Stimulated activated CD4-positive, alpha-beta T cell treated with anti-CD3 and anti-CD28 coated beads, Interleukin-12 subunit alpha, Interleukin-12 subunit beta, amount 100 ng/mL, for 24 hours (primary cell): Measurements from ENCODE around the gene COL4A1.

Source experiments
- DNase-seq, 2 experiments: peaks; one replicate each; pipeline ENCODE4 v3.0.0-alpha.2; 2020; ENCODE audit warnings: low read depth in 2 of 2

COL4A1 gene

GRCh38 chr13:110134801-110135200, 172.2 kb downstream of the COL4A1 start:
- DNase-seq, result no peak

- DNase-seq, result no peak
Observed at GRCh38 chr13:110133425-110134235, 173.3 kb downstream of the COL4A1 start.

DNA sequence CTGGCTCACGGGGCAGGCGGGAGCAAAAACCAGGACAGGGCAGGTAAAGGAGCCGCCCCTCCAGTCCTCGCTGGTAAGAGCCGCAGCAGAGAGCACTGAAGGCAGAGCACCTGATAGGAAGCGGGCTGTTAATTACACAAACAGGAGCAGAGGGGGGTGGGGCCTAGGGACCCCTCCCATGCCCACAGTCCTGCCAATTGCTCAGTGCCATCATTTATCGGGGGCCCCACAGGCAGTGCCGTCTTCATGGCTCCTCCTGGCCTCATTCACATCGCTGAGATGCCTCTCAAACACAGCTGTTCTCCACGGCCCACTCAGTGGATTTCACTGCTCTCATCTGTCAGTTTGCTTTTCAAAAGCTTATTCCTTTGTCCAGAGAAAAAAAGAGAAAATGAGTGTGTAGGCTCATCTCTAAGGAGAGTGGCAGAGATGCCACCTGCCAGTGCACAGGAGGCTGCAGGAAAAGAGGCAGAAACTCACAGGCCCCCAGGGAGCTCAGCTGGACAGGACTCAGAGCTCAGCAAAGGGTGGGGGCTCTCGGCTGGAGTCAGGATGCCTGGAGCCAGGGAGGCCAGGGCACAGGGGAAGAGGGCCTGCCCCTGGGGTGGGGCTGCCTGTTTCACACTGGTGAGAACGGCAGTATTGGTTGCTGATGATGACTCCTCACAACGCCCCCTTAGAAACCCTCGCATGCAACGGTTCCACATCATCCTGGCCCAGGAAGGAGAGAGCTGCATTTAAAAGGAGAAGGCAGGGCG, 174.6 kb downstream of the COL4A1 start:
- DNase-seq, result no peak

DNA sequence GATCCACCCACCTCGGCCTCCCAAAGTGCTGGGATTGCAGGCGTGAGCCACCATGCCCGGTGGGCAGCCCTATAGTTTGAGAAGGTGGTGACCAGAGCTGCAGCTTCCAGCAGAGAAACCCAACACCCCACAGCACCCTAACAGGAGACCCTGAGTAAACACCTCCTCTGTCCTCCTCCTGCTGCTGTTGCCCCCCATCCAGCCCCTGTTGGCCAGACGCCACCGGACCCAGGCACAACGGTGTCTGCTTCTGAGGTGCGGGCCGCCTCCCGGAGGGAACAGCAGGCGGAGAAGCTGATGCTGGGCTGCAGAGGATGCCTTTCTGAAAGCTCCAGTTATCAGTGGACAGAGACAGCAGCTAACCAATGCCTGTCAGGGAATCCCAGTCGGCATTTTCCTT, 175.5 kb downstream of the COL4A1 start:
- no peak for DNase-seq

GRCh38 chr13:110130431-110130830, 176.5 kb downstream of the COL4A1 start:
- DNase-seq, result no peak

DNA sequence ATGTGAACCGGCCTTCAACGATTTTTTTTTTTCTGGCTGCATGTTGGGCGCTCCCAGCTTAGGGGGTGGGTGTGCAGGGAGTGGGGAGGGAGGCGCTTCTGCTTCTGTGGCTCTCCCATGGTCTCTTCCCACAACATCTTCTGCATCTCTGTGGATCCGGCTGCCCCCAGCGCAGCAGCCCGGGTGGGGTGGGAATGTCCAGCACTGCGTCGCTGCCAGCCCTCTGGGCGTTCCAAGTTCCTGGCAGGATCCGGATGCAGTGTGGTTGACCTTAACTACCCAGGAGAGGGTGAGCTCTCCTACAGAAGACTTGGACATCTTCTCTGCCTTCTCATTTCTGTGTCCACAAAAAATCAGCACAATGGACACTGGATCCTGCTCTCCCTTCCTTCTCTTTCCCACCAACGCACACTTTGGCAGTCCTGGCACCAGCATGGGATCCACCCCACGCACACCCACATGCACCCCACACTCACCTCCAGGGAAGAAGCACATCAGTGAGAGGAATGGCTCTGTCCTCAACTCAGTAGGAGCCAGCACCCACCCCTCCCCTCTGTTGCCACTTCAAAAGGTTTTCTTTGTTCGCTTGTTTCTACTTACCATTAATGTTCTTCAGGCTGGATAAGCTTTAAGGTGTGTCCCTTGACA, 177.3 kb downstream of the COL4A1 start:
- DNase-seq, result no peak

DNA sequence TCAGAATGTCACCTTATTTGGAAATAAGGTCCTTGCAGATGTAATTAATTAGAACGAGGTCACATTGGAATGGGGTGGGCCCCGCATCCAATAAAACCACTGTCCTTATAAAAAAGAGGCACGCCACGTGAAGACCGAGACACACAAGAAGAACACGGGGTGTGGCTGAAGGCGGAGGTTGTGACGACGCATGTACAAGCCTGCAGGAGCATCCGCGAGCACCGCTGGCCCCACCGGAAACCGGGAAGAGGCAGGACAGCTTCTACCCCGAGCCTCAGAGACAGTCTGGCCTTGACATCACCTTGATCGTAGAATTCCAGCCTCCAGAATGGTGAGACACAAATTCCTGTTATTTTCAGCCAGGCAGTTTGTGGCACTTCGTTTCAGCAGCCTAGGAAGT, 177.9 kb downstream of the COL4A1 start:
- DNase-seq, result no peak

DNA sequence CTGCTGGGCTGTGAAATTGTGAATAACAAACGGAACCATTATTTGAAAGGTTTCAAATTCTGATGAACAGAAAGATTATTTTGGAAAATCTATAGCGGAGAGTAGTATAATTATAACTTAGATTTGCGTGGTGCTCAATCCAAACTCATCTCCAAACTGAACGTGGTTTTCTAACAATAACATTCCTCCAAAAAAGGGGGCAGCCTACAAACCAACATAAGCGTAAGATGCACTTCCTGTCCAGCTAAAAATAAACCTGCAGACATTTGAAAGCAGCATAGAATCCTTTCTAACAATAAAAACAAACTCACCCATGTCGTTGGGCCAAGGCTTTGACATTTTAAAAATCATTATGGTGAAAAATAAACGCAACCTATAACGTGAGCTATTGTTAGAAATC, 178.4 kb downstream of the COL4A1 start:
- DNase-seq, result no peak

GRCh38 chr13:110127986-110128511, 178.9 kb downstream of the COL4A1 start:
- no peak for DNase-seq

DNA sequence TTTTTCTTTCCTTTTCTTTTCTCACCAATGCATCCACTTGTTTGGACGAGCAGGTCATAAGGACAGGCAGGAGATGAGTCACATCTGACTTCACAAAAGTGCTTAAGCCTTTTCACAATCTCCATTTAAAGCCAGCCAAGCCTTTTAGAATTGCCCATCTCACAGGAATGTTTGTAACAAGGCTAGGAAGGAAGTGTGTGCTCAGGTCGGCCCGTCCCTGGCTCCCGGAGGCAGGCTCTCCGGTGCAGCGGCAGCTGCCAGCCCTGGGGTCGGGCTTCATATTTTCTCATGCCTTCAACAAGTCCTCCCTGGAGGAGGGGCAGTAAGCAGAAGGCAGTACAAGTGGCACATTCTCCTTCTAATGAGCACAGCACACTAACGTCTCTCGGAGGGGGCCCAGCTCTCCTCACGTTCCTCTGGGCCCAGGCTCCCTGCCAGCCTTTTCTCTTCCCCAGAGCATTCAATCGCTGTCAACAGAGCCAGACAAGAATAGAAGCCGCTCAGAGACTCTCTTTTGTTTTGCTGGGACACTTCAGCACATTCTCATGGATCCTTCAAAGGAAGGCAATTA, 180.5 kb downstream of the COL4A1 start:
- no peak for DNase-seq

GRCh38 chr13:110125613-110126272, 181.2 kb downstream of the COL4A1 start:
- no peak for DNase-seq

DNA sequence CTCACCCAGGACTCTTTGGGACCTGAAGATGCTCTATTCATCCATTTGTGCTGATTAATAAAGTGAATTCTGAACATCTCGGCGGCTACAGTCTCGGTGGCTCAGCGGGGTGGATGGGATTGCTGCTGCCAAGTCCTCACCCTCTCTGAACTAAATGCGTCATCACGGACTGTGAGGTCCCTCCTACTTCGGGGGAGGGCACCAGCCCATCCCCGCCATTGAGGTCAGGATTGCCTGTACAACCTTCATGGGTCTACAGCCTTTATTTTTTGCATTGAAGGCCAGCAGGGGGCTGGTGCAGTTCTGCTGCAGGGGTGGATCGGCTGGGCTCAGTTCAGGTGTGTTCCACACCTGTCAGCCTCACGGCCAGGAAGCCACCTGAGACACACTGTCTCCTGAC, 181.8 kb downstream of the COL4A1 start:
- DNase-seq, result no peak

DNA sequence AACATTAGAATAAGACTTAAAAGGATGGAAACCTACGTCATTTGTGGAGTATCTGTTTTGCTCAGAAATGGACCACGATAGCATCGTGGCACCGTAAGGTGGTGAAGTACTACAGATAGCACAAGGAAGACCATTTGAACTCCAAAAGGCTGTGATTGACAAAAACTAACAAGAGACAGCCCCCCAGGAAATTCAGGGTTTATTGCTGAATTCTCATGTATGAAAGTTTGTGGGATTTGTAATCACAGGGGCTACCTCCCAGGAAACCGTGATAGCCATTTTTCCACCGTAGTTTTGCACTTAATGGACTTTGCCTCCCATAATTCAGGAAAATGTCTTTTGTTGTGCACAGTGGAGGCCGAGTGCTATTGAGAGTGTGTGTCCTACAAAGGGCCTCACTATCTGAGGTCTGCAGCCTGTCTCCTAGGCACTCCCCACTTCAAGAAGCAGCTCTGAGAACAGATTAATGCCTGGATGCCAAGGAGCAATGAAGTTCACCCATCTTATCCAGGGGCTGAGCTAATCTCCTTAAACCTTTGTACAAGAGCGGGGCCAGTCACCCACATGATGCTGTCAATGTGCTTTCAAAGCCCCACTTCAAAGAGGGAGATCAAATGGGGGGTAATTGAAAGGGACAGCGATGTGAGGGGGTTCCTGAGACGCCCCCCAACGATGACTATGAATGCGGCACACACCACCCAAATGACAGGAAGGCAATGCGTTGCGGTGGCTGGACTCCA, 182.6 kb downstream of the COL4A1 start:
- no peak for DNase-seq

GRCh38 chr13:110123041-110123809, 183.7 kb downstream of the COL4A1 start:
- DNase-seq, result no peak

GRCh38 chr13:110121422-110122083, 185.4 kb downstream of the COL4A1 start:
- DNase-seq, result no peak

DNA sequence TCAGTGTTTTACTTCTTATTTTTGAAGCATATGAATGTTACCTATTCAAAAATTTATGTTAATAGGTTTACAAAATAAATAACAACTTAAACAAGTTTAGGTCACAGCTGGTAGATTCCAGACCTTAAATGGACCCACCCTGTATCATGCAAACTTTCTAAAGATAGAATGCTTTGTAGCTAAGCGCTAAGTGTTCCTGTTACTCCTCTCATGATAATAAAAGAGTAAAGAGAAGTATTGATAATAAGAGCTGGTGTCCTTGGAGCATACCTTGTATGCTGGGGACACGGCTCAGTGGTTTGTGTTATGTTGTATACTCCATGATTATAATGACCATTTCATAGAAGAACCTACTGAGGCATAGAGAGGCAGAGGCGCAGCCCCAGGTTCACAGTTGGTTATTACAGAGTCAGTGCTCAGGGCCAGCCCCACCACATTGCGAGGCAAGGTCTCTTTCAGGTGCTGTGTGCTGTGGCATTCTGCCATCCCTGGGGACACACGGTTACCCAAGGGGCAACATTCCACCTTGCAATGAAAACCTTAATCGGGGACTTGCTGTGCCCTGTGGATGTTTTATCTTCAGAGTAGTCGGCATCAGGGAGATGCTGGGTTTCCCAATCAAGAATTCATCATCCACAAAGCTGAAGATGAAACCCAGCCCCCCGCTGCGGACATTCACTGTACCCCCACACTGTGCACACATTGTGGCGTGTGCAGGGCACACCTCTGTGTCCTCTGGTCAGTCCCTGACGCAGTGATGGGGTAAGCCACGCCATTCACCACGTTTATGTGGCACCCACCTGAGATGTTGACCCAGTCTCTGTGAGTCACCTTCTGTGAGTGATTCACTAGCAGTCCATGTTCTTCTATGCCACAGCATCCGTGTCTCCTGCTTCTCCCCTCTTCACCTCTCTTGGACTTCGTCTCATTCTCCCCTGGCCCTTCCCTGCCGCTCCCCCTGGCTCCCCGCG, 186.7 kb downstream of the COL4A1 start:
- no peak for DNase-seq

- DNase-seq, result no peak
Observed at GRCh38 chr13:110118106-110118505, 188.9 kb downstream of the COL4A1 start.

DNA sequence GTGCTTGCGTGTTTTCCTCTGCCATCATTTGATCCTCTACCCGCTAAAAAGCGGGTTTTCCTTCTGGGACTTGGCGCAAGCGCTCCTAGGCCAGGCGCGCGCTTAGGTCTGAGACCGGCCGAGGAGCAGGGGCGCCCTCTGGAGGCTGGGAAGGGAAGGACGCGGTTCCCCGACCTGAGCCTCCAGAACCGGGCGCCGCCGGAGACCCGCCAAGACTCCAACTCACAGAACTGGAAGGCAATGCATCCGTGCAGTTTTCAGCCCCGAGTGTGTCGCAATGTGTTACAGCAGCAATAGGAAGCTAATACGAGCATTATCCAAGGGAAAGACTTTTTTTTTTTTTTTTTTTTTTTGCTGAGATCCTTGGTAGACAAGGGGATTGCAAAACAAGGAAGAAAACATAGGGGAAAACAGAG, 190.9 kb downstream of the COL4A1 start:
- DNase-seq, result peak in 1 of 2 experiments; percentile 46
